ENCODE measurements around the gene FBXW7.

Gene FBXW7

DNA sequence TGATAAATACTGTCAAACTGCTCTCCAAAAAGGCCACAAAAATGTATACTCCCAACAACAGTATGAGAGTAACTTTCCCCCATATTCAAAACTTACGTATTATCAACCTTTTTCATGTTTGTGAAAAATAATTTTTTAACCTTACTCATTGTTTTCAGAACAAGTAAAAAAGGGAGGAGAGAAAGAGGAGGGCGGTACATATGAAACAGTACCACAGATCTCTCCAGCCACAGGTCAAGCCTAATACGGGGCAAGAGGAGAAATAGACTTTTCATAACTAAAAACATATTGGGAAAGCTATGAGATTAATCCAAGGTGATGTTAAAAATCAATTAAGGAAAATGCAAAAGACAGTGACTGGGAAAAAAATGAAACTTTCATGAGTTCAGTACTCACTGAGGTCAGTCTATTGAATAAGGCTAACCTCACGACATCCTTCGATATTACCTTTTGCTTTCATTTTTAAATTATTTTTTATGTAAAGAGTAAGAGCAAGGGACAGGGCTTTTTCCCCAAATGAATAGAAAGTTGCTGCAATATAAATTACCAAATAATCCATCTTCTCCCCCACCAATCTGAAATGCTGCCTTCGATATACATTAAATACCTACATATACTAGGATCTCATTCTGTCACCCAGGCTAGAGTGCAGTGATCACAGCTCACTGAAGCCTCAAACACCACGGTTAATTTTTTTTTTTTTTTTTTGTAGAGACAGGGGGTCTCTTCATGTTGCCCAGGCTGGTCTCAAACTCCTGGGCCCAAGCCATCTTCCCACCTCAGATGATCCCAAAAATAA is 25.3 kb downstream of the FBXW7 start:
- no peak for DNase-seq (ENCODE audit: low spot score)

- DNase-seq (ENCODE audit: low spot score), result no peak
Observed at GRCh38 chr4:152509595-152510225, 26.2 kb downstream of the FBXW7 start.

- no peak for DNase-seq (ENCODE audit: low spot score)
Observed at GRCh38 chr4:152508818-152509217, 27.1 kb downstream of the FBXW7 start.

DNA sequence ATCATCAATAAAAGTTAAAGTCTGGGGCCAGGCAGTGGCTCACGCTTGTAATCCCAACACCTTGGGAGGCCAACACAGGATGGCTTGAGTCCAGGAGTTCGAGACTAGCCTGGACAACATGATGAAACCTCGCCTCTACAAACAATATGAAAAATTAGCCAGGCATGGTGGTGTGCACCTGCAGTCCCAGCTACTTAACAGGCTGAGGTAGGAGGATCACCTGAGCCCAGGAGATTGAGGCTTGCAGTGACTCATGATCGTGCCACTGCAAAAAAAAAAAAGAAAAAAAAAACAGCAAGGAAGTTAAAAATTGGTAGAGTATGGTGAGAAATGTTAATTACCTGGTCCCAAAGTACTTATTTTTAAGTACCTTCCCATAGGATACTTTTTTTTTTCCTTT is 27.5 kb downstream of the FBXW7 start:
- no peak for DNase-seq (ENCODE audit: low spot score)

DNA sequence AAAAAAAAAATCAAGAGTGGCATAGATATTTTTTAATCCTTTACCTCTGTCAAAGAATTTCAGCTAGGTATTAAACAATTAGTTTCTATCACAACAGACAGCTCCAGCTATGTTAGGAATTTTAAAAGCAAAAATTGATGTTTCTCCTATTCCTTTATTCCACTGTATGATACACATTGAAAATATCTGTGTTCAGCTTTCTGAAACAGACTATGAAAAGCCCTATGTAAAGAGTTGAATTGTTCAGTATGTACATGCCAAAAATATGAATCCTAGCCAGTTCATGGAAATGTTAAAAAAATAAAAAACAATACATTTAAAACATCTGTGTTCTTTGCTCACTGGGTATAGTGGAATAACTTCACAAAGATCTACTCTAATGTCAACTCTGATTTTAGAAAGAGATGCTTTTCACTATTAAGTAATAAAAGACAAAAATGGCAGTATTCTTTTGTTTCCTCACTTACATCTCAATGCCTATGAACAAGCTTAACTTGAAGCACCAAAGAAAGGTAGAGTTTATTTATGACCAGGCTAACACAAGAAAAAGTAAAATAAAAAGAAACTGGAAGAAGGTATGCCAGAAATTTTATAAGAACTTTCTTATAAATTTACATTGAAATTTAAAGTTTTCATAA is 32.1 kb downstream of the FBXW7 start:
- DNase-seq (ENCODE audit: low spot score), result no peak

DNA sequence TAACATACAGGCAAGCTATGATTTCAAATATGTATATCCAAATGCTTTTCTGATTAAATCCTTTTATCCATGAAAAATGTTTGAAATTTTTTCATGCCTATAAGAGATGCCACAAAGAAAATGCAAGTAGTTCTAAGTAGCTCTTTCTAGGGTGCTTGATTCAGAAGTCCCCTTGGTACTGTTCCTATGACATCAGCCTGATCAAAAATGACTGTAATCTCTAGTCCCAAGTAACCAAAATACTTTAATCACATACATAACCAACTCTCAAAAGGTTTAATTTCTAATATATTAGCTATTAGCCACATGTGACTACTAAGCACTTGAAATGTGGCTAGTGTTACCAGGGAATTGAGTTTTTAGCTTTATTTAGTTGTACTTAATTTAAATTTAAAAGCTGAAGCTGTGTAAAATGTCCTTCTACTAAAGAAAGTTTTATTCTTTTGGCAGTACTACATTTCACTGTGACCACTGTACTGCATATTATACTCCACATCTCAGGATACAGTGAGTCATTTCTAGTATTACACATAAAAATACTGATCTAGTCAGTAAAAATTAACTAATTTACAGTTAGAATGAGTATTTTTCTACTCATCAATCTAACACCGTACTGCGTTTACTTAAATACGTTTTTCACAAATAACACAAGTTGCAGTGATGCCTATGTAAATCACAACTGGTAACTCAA is 33.9 kb downstream of the FBXW7 start:
- DNase-seq (ENCODE audit: low spot score), result peak; percentile 10

GRCh38 chr4:152500800-152501434 is 35.0 kb downstream of the FBXW7 start:
- peak; percentile 86 for DNase-seq (ENCODE audit: low spot score)

DNA sequence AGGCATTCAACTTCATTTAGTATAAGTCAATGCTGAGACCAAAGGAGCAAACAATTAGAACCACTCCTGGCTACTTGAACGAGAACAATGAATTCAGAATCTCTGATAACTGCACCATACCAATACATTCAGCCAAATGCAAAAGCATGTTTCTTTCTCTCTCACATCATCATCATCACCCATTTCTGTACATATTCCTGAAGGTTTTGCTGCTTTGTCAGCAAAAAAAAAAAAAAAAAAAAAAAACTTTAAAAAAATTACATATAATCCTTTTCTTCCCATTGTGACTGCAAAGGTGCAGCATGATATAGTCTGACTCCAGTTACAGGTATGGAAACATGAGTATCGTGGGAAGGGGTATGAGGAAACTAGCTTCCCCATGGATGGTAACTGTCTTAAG is 35.6 kb downstream of the FBXW7 start:
- DNase-seq (ENCODE audit: low spot score), result no peak

GRCh38 chr4:152499344-152499743 is 36.5 kb downstream of the FBXW7 start:
- DNase-seq (ENCODE audit: low spot score), result no peak

DNA sequence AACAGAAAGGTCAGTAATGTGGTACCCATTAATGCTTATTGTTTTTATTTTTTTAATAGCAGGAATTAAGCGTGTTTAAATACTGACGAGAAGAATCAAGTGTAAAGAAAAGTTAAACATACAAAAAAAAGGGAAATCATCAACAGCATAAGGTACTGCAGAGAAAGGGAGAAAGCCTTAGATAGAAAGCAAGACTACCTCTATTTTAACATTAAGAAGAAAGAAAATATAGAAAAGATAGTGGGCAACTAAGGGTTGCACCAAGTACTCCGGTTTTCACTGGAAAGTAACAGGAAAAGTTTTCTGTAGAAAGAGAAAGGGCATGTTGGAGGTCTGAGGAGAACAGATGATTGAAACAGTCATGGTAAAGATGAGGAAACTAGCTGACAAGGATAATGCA is 41.9 kb downstream of the FBXW7 start:
- no peak for DNase-seq (ENCODE audit: low spot score)

GRCh38 chr4:152488246-152488645 is 47.6 kb downstream of the FBXW7 start:
- no peak for DNase-seq (ENCODE audit: low spot score)

GRCh38 chr4:152486429-152487389 is 49.2 kb downstream of the FBXW7 start:
- no peak for DNase-seq (ENCODE audit: low spot score)

- peak; percentile 91 for DNase-seq (ENCODE audit: low spot score)
Observed at GRCh38 chr4:152485726-152486276, 50.1 kb downstream of the FBXW7 start.

DNA sequence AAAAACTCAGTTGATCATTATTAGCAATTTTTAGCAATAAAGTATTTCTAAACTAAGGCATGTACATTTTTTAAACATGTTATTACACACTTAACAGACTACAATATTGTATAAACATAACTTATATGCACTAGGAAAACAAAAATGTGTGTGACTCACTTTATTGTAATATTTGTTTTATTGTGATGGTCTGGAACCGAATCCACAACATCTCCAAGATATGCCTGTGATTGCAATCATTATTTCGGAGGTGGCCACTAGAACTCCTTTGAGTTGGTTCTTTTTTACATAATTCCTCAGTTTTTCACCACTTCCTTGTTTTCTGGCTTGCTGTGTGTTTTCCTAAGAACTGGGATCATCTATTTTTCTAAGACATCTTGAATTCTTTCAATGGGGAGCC is 53.7 kb downstream of the FBXW7 start:
- no peak for DNase-seq (ENCODE audit: low spot score)

DNA sequence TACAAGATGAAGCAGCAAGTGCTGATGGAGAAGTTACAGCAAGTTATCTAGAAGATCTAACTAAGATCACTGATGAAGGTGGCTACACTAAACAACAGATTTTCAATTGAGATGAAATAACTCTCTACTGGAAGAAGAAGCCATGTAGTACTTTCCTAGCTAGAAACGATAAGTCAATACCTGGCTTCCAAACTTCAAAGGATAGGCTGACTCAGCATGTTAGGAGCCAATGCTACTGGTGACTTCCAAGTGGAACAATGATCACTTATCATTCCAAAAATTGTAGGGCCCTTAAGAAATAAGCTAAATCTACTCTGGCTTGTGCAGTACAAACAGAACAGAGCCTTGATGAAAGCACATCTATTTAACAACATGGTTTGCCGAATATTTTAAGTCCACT is 55.0 kb downstream of the FBXW7 start:
- DNase-seq (ENCODE audit: low spot score), result no peak

DNA sequence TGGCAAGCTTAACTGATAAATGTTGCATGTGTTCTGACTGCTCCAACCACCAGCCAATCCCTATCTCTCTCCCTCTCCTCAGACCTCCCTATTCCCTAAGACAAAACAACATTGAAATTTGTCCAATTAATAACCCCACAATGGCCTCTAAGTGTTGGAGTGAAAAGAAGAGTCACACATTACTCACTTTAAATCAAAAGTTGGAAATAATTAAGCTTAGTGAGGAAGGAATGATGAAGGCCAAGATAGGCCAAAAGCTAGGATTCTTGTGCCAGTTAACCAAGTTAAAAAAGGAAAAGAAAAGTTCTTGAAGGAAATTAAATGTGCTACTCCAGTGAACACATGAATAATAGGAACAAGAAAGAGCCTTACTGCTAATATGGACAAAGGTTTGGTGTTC is 55.6 kb downstream of the FBXW7 start:
- DNase-seq (ENCODE audit: low spot score), result no peak

GRCh38 chr4:152479428-152480026 is 56.4 kb downstream of the FBXW7 start:
- DNase-seq (ENCODE audit: low spot score), result no peak

- DNase-seq (ENCODE audit: low spot score), result no peak
Observed at GRCh38 chr4:152478461-152479237, 57.2 kb downstream of the FBXW7 start.

- DNase-seq (ENCODE audit: low spot score), result no peak
Observed at GRCh38 chr4:152476796-152477195, 59.1 kb downstream of the FBXW7 start.

Measured in activated CD4-positive, alpha-beta T cell treated with anti-CD3 and anti-CD28 coated beads, Interleukin-2, Interleukin-4, amounts not matched to agents 100 ng/mL and 50 ng/mL, durations not matched to agents 16 hours and 8 hours (primary cell).